Sigmoid colon (tissue), 3 donors: ENCODE results near the gene CEBPG.

Source experiments
- CTCF ChIP-seq, 4 experiments: fragments of 450-650 bp in 3 of 4; fragments of 200-600 bp in 1 of 4; IDR thresholded peaks; one replicate each; pipeline ENCODE4 v1.5.1; 2016 to 2019; ENCODE audit warnings: antibody characterized with exemption in 4 of 4, mild to moderate bottlenecking in 3 of 4, moderate library complexity in 2 of 4
- POLR2A ChIP-seq, 2 donors: fragments of 450-650 bp; IDR thresholded peaks; one replicate each; pipeline ENCODE4 v1.6.1; 2016; ENCODE audit warnings: antibody characterized with exemption in 2 of 2, mild to moderate bottlenecking in 2 of 2, moderate library complexity in 2 of 2

GRCh38 chr19:33394723-33395560 is 21.4 kb downstream of the CEBPG start:
- TF ChIP-seq CTCF (IDR thresholded peaks at IDR 0.05) (no peak), POLR2A (IDR thresholded peaks at IDR 0.05) (no peak)
